ENCODE results near the gene ZFPM1. TPM values are rescaled to one million over a fixed set of nuclear protein-coding genes. Genes with fewer than 3 reads are reported as not detected.

ZFPM1 gene
- total RNA-seq, 4 donors from 2014 or later, result 0.31 to 0.71 (median 0.56) TPM

DNA sequence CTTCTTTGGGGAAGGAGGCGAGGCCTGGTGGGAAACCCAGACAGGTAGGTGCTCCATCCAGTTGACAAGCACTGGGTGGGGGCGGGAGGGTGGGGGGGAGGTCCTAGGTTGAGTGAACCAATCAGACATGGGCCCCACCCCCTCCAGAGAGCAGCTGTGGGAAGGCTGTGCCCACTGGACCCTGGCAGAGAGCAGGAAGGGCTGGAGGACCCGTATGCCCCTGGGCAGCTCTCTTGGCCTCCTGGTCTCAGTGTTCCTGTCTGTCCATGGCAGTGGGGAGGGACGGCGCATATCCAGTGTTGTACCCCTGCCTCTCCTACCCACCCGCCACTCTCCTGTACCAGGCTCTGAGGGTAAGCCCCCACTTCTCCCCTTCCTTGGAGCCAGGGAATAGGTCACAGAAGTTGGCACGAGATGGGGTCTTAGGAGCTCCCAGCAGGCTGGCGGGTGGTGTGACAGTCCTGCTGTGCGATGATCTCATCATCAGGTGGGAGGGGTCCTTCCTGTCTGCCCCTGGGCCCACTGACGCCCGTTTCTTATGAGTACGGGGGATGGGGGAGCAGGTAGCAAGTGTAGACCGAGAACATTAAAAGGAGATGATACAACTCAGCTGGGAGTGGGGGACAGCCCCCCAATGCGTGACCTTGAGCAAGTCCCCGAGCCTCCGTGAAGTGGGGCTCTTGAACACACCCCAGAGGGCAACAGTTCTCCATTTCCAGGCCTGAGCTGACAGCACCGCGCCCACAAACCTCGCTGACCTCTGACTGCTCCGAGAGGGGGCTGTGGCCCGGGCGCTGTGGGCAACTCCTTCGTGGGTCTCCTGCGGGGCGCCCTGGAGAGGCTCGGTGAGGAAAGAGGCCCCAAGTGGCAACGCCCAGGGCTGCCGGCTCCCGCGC is 1.2 kb upstream of the ZFPM1 start:
- intact Hi-C loops (cut with DNase I; ENCODE audit: low total_unique reads) (loop anchor here (5.0 kb wide), 1 partner anchor 210 kb away; the partner anchor contains the start of gene MVD), in situ Hi-C loops (cut with MboI; ENCODE audit: low sequenced_read_pairs in 4 of 4) (no loop called here)
- DNase-seq (no peak), ATAC-seq (no peak)
- TF ChIP-seq POLR2A (IDR thresholded peaks at IDR 0.05), result no peak
- TF ChIP-seq, protein P1, sequence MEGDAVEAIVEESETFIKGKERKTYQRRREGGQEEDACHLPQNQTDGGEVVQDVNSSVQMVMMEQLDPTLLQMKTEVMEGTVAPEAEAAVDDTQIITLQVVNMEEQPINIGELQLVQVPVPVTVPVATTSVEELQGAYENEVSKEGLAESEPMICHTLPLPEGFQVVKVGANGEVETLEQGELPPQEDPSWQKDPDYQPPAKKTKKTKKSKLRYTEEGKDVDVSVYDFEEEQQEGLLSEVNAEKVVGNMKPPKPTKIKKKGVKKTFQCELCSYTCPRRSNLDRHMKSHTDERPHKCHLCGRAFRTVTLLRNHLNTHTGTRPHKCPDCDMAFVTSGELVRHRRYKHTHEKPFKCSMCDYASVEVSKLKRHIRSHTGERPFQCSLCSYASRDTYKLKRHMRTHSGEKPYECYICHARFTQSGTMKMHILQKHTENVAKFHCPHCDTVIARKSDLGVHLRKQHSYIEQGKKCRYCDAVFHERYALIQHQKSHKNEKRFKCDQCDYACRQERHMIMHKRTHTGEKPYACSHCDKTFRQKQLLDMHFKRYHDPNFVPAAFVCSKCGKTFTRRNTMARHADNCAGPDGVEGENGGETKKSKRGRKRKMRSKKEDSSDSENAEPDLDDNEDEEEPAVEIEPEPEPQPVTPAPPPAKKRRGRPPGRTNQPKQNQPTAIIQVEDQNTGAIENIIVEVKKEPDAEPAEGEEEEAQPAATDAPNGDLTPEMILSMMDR (IDR thresholded peaks at IDR 0.05 in 4 of 5, conservative IDR thresholded peaks at IDR 0.05 in 1 of 5), result no peak
- Histone ChIP-seq H3K27me3 (peaks cover 20 to 31% (median 27%) of the 10 kb centered on the region in 3 donors), H3K9me3 (no peaks in the 10 kb centered on the region), H3K4me1 (peaks cover 5 to 26% of the 10 kb centered on the region in 2 donors), H3K27ac (peak overlapping the region in 3 of 4 donors; percentile 60 to 73 (median 72)), H3K4me3 (peak overlapping the region; percentile 58 to 75 (median 61)), H3K36me3 (no peaks in the 10 kb centered on the region)

DNA sequence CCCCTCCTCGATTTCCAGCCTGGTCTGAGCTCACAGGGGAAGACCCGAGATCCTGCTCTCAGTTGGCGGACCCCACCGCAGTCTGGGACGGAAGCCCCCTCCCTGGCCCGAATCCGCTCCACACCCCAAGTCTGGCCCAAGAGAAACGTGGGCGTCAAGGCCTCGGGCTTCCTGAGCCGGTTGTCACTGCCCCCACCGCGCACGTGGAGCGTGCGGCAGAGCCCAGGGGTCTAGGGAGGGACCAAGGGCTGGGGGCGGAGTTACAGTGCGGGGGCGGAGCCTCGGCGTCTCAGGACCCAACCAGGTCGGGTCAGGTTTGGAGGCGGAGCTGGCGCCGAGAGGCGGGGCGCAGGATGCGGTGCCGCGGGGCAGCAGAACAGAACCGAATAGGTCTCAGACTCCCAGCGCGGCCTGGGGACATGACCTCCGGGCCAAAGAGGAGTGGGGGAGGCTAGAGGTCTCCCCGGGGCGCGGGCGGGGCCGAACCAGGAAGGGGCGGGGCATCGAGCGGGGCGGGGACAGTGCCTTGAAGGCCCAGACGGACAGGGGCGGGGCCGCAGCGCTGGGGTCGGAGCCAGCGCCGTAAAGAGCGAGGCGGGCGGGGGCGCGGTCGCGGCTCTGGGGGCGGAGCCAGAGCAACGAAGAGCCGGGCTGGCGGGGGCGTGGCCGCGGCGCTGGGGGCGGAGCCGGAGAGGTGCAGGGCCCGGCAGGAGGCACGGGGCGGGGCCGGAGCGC is 431 bp upstream of the ZFPM1 start:
- in situ Hi-C loops (cut with MboI; ENCODE audit: low sequenced_read_pairs in 4 of 4) (no loop called here), intact Hi-C loops (cut with DNase I; ENCODE audit: low total_unique reads) (loop anchor here (5.0 kb wide), 1 partner anchor 210 kb away; the partner anchor contains the start of gene MVD)
- Histone ChIP-seq H3K27me3 (peaks cover 20 to 39% (median 31%) of the 10 kb centered on the region in 3 donors), H3K4me3 (peak overlapping the region; percentile 58 to 75 (median 61)), H3K9me3 (no peaks in the 10 kb centered on the region), H3K4me1 (peaks cover 5 to 26% of the 10 kb centered on the region in 2 donors), H3K36me3 (no peaks in the 10 kb centered on the region), H3K27ac (peak overlapping the region; percentile 60 to 76 (median 72))
- DNase-seq (peak; percentile 90 to 94), ATAC-seq (peak; percentile 92 to 93)
- TF ChIP-seq, protein P1 (IDR thresholded peaks at IDR 0.05 in 4 of 5, conservative IDR thresholded peaks at IDR 0.05 in 1 of 5), result no peak
- no peak for TF ChIP-seq POLR2A (IDR thresholded peaks at IDR 0.05)

DNA sequence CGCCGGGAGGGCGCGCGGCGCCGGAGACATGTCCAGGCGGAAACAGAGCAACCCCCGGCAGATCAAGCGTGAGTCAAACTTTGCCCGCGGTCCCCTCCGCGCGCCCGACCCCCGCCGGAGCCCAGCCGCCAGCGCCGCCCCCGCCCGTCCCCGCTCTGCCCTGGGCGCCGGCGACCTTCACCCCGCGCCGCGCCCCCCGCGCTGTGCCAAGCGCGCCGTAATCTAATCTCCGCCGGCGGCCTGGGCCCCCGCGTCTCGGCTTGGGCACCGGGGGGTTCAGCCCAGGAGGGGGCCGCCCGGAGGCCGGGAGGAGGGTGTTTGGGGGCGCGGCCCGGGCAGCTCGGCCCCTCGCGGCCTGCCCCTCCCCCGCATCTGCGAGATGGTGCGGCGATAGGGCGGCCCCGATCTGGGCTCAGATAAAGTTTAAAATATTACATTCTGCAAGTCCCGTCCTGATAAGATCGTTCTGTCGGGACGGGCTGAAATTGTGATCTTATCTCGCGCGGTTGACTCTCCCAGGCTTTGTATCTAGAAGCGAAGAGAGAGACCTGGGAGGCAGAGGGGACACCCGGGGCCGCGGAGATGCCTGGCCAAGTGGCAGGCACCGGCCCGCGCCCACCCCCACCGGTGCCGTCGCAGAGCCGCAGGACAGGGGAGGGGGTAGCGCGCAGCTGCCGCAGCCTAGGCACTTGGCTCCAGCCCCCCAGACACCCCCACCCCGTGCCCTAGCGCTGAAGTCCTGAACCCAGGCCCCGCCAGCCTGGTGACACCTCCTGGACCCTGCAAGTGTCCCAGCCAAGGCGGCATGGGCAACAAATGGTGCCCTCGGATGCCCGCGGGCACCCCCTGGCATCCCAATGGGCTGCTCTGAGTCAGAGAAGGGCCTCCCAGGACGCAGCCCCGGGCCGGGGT is 787 bp downstream of the ZFPM1 start:
- in situ Hi-C loops (cut with MboI; ENCODE audit: low sequenced_read_pairs in 4 of 4) (no loop called here), intact Hi-C loops (cut with DNase I; ENCODE audit: low total_unique reads) (loop anchor here (5.0 kb wide), 1 partner anchor 208 kb away; the partner anchor contains the start of gene MVD)
- Histone ChIP-seq H3K36me3 (no peaks in the 10 kb centered on the region), H3K4me3 (peak overlapping the region; percentile 58 to 62 (median 62)), H3K4me1 (peaks cover 5 to 26% of the 10 kb centered on the region in 2 donors), H3K27me3 (peaks cover 20 to 49% (median 31%) of the 10 kb centered on the region in 3 donors), H3K27ac (no peak overlapping the region), H3K9me3 (no peaks in the 10 kb centered on the region)
- ATAC-seq (no peak), DNase-seq (no peak)
- no peak for TF ChIP-seq POLR2A (IDR thresholded peaks at IDR 0.05)
- TF ChIP-seq, protein P1 (IDR thresholded peaks at IDR 0.05 in 4 of 5, conservative IDR thresholded peaks at IDR 0.05 in 1 of 5), result no peak

DNA sequence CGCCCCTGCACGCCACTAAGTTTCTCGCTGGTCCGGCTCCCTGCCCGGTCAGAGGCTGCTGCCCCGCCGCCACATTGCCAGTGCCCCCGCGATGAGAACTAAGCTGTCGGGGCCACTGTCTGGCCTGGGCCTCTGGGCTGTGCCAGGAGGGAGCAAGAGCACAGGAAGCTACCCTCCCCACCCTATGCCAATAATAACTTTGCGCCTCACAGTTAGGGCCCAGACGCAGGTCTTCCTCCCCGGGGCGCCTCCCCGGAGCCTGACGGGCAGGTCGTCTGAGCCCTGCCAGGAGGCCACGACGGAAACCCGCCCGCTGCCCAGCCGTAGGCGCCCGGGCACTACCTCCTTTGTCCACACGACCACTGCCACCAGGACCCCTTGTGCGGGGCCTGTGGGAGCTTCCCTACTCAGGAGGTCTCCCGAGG is 1.5 kb downstream of the ZFPM1 start:
- ATAC-seq, result no peak
- H3K27ac ChIP-seq, result no peak overlapping the region
- H3K4me3 ChIP-seq, result peak overlapping the region; percentile 58 to 62 (median 62)
- intact Hi-C loops (cut with DNase I; ENCODE audit: low total_unique reads), result loop anchor here (5.0 kb wide), 1 partner anchor 208 kb away; the partner anchor contains the start of gene MVD
- no peaks in the 10 kb centered on the region for H3K9me3 ChIP-seq
- H3K4me1 ChIP-seq, result peaks cover 5 to 26% of the 10 kb centered on the region in 2 donors
- in situ Hi-C loops (cut with MboI; ENCODE audit: low sequenced_read_pairs in 4 of 4), result no loop called here
- peaks cover 20 to 49% (median 31%) of the 10 kb centered on the region in 3 donors for H3K27me3 ChIP-seq
- DNase-seq, result no peak
- no peak for TF ChIP-seq POLR2A (IDR thresholded peaks at IDR 0.05)
- TF ChIP-seq, protein P1 (IDR thresholded peaks at IDR 0.05 in 4 of 5, conservative IDR thresholded peaks at IDR 0.05 in 1 of 5), result no peak
- H3K36me3 ChIP-seq, result no peaks in the 10 kb centered on the region
